Spleen (tissue), 11 donors: ENCODE data around the gene PCBP3. TPM values are rescaled to one million over a fixed set of nuclear protein-coding genes. Genes with fewer than 3 reads are reported as not detected.

Experiments used
- DNase-seq: peaks from one replicate; pipeline ENCODE4 v3.0.0-alpha.2; 2020
- H3K27ac ChIP-seq, 8 donors: fragments of 200-600 bp; sonication (generic) in 7 of 8; 1 replicate in 4 of 8; 2 replicates in 4 of 8; pipeline versions ENCODE4 v1.5.0 to v1.8.0; 2016 to 2021; ENCODE audit warnings: inconsistent platforms in 4 of 8, mild to moderate bottlenecking in 4 of 8, moderate library complexity in 1 of 8
- H3K27me3 ChIP-seq, 7 donors: fragments of 200-600 bp; sonication (generic) in 6 of 7; replicated peaks in 1 of 7; 1 replicate in 4 of 7; 2 replicates in 3 of 7; pipeline versions ENCODE4 v1.5.0 to v1.8.0; 2016 to 2021; ENCODE audit warnings: inconsistent platforms in 3 of 7, mild to moderate bottlenecking in 1 of 7
- H3K36me3 ChIP-seq, 6 donors: fragments of 200-600 bp; sonication (generic) in 5 of 6; 1 replicate in 4 of 6; 2 replicates in 2 of 6; pipeline versions ENCODE4 v1.5.0 to v1.8.0; 2016 to 2021; ENCODE audit warnings: inconsistent platforms in 2 of 6
- H3K4me1 ChIP-seq, 6 donors: fragments of 200-600 bp; sonication (generic) in 5 of 6; 1 replicate in 3 of 6; 2 replicates in 3 of 6; pipeline versions ENCODE4 v1.5.0 to v1.8.0; 2016 to 2021; ENCODE audit warnings: inconsistent platforms in 3 of 6
- H3K4me3 ChIP-seq, 8 donors: fragments of 200-600 bp; sonication (generic) in 7 of 8; 1 replicate in 4 of 8; 2 replicates in 4 of 8; pipeline versions ENCODE4 v1.5.0 to v1.8.0; 2016 to 2021; ENCODE audit warnings: inconsistent platforms in 4 of 8, mild to moderate bottlenecking in 4 of 8, moderate library complexity in 2 of 8
- H3K9me3 ChIP-seq, 8 donors: fragments of 200-600 bp; sonication (generic) in 7 of 8; 1 replicate in 4 of 8; 2 replicates in 4 of 8; pipeline versions ENCODE4 v1.5.0 to v1.8.0; 2016 to 2021; ENCODE audit warnings: inconsistent platforms in 4 of 8
- POLR2A ChIP-seq, 3 donors: fragments of 450-650 bp; IDR thresholded peaks; one replicate each; pipeline ENCODE4 v1.5.1; 2017; ENCODE audit warnings: antibody characterized with exemption in 3 of 3, mild to moderate bottlenecking in 1 of 3
- POLR2AphosphoS5 ChIP-seq, 3 donors: sonication (generic); formaldehyde crosslinking; IDR thresholded peaks; one replicate each; pipeline ENCODE4 v1.5.1; 2017; ENCODE audit warnings: antibody characterized with exemption in 3 of 3
- WGBS, 5 donors: extraction: QIAGEN DNeasy Blood & Tissue Kit in 3 of 5; methylation state at CpG; one replicate each; pipeline versions ENCODE4 v1.1.5 to v1.1.7; 2013 to 2018; 5-methylcytosine and 5-hydroxymethylcytosine counted together
- intact Hi-C: fragments of 100-400 bp; cut with DNase I; formaldehyde crosslinking; loops from one replicate; pipeline ENCODE4 v1.15.0; 2023; ENCODE audit warnings: low total_unique reads
- polyA plus RNA-seq, 3 donors: library from polyadenylated mRNA; stranded (reverse); fragments of 200-250 nt; gene quantifications; one replicate each; pipeline ENCODE4 v1.2.1, GENCODE V29; 2013
- total RNA-seq, 7 donors: library from RNA; depleted of rRNA in 3 of 7; stranded (reverse); fragments of >200 nt in 3 of 7; fragmentation: NEBNext Ultra II Directional in 4 of 7; extraction: Animal tissue kit (Norgen Biotek cat#: 25700) in 4 of 7; gene quantifications; one replicate each; pipeline versions ENCODE4 v1.1.0 to v1.2.1, GENCODE V29; 2016 to 2021
- TF ChIP-seq, protein P1 (sequence below), 11 experiments: fragments of 200-600 bp in 7 of 11; fragments of 450-650 bp in 4 of 11; sonication (generic) in 4 of 11; IDR thresholded peaks in 8 of 11; conservative IDR thresholded peaks in 3 of 11; 1 replicate in 7 of 11; 2 replicates in 4 of 11; pipeline versions ENCODE4 v1.4.0 to v1.8.0; 2016 to 2021; ENCODE audit warnings: antibody characterized with exemption in 11 of 11, inconsistent platforms in 4 of 11, mild to moderate bottlenecking in 1 of 11
- donor health status: healthy with polysubstance abuse.
- donor health status: DM: no; HTN: no; CAD: no; lungs with moderate emphysema.
- donor health status: DM: no; HTN: no; CAD: no.
- donor health status: Bipolar disorder and iron deficiency.
- donor health status: healthy.
- donor health status: DM: no; HTN: no; CAD: no.
- donor health status: DM: yes; HTN: yes; CAD: no.

The PCBP3 gene
- total and polyA plus RNA-seq, 10 donors, result 4.2 to 31.6 (median 15.2) TPM

DNA sequence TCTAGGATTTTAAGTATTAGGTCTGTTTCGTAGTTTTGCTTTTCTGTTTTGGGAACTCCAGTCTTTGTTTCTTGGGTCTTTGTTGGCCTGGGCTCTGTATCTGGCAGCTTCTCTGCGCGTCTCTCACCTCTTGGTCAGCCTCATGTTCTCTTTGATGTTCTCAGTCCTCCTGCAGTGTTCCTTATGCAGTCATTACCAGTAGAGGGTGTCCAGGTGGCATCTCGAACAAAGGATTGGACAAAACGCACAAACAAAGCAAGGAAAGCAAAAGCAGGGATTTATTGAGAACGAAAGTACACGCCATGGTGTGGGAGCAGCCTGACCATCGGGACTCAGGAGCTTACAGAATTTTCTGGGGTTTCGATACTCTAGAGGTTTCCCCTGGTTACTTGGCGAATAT, 204.3 kb downstream of the PCBP3 start:
- Histone ChIP-seq H3K27ac (no peak overlapping the region), H3K9me3 (no peaks in the 10 kb centered on the region), H3K4me1 (no peaks in the 10 kb centered on the region), H3K27me3 (no peaks in the 10 kb centered on the region), H3K4me3 (no peak overlapping the region), H3K36me3 (peaks cover 0 to 2% (median 0%) of the 10 kb centered on the region in 6 donors)
- 80 to 93% (median 91%) methylated on average over 10 of the region's 10 CpGs for WGBS, 5 donors
- no peak for DNase-seq
- no peak for TF ChIP-seq POLR2AphosphoS5 (IDR thresholded peaks at IDR 0.05)
- TF ChIP-seq POLR2A (IDR thresholded peaks at IDR 0.05), result no peak
- TF ChIP-seq, protein P1, sequence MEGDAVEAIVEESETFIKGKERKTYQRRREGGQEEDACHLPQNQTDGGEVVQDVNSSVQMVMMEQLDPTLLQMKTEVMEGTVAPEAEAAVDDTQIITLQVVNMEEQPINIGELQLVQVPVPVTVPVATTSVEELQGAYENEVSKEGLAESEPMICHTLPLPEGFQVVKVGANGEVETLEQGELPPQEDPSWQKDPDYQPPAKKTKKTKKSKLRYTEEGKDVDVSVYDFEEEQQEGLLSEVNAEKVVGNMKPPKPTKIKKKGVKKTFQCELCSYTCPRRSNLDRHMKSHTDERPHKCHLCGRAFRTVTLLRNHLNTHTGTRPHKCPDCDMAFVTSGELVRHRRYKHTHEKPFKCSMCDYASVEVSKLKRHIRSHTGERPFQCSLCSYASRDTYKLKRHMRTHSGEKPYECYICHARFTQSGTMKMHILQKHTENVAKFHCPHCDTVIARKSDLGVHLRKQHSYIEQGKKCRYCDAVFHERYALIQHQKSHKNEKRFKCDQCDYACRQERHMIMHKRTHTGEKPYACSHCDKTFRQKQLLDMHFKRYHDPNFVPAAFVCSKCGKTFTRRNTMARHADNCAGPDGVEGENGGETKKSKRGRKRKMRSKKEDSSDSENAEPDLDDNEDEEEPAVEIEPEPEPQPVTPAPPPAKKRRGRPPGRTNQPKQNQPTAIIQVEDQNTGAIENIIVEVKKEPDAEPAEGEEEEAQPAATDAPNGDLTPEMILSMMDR (IDR thresholded peaks at IDR 0.05 in 8 of 11, conservative IDR thresholded peaks at IDR 0.05 in 3 of 11), result no peak
- intact Hi-C loops, result loop anchor here (10.0 kb wide), 1 partner anchor 77 kb away; no protein-coding TSS in a partner anchor

DNA sequence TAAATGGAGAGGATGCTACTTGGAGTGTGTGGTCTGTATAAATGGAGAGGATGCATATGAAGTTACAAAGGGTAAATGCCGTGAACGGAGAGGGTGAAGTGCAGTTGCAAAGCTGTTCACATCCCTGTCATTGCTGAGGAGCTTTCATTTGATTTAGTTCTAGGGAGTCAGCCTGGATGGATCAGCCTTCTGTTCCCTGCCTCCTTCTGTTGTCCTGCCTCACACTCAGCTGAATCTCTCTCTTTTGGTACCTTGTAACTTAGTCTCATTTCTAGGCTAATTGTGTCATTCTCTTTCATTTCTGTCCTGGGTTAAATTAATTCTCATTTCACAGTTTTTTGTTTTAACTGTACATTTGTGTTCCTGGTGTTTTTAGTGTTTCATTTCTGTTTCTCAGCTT, 204.8 kb downstream of the PCBP3 start:
- intact Hi-C loops, result loop anchor here (10.0 kb wide), 1 partner anchor 76 kb away; no protein-coding TSS in a partner anchor
- Histone ChIP-seq H3K4me1 (no peaks in the 10 kb centered on the region), H3K4me3 (no peak overlapping the region), H3K9me3 (no peaks in the 10 kb centered on the region), H3K27me3 (no peaks in the 10 kb centered on the region), H3K27ac (no peak overlapping the region), H3K36me3 (peaks cover 0 to 7% (median 0%) of the 10 kb centered on the region in 6 donors)
- WGBS, 5 donors, result 91 to 95% (median 91%) methylated on average over 2 of the region's 2 CpGs
- no peak for DNase-seq
- TF ChIP-seq, protein P1 (IDR thresholded peaks at IDR 0.05 in 8 of 11, conservative IDR thresholded peaks at IDR 0.05 in 3 of 11), result no peak

DNA sequence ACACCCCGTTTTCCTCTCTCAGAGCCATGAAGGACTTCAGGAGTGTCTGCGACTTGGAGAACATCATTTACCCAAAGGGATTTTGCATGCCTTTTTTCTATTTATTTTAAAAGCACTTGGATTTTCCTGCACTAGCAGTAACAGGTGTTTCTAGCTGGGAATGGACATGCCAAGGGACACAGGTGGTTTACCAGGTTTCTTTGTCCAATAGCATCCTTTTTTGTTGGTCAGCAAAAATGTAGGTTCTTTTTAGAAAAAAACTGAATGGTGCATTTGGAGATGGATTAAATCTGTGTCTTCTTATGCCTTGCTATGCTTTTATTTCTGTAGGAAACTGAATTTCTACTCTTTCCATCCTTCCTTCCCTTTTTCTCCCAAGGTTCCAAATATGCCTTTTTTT, 205.3 kb downstream of the PCBP3 start:
- H3K9me3 ChIP-seq, result no peaks in the 10 kb centered on the region
- intact Hi-C loops, result loop anchor here (10.0 kb wide), 1 partner anchor 76 kb away; no protein-coding TSS in a partner anchor
- no peaks in the 10 kb centered on the region for H3K4me1 ChIP-seq
- DNase-seq, result no peak
- 72 to 90% (median 86%) methylated on average over 2 of the region's 2 CpGs for WGBS, 5 donors
- H3K4me3 ChIP-seq, result no peak overlapping the region
- no peaks in the 10 kb centered on the region for H3K27me3 ChIP-seq
- no peak for TF ChIP-seq POLR2A (IDR thresholded peaks at IDR 0.05)
- no peak for TF ChIP-seq POLR2AphosphoS5 (IDR thresholded peaks at IDR 0.05)
- TF ChIP-seq, protein P1 (IDR thresholded peaks at IDR 0.05 in 8 of 11, conservative IDR thresholded peaks at IDR 0.05 in 3 of 11), result no peak
- H3K36me3 ChIP-seq, result peaks cover 0 to 11% (median 0%) of the 10 kb centered on the region in 6 donors
- H3K27ac ChIP-seq, result no peak overlapping the region

GRCh38 chr21:45849651-45850050, 206.1 kb downstream of the PCBP3 start:
- Histone ChIP-seq H3K4me1 (peaks cover 0 to 4% (median 0%) of the 10 kb centered on the region in 6 donors), H3K27me3 (no peaks in the 10 kb centered on the region)
- DNase-seq, result peak; percentile 15

More at GRCh38 chr21:45849651-45850050, 206.1 kb downstream of the PCBP3 start:
- H3K4me3 ChIP-seq, result no peak overlapping the region
- WGBS, 5 donors, result 87 to 94% (median 89%) methylated on average over 10 of the region's 10 CpGs
- TF ChIP-seq POLR2A (IDR thresholded peaks at IDR 0.05), result no peak
- TF ChIP-seq, protein P1 (IDR thresholded peaks at IDR 0.05 in 8 of 11, conservative IDR thresholded peaks at IDR 0.05 in 3 of 11), result no peak
- TF ChIP-seq POLR2AphosphoS5 (IDR thresholded peaks at IDR 0.05), result no peak
- no peaks in the 10 kb centered on the region for H3K9me3 ChIP-seq
- H3K27ac ChIP-seq, result no peak overlapping the region
- intact Hi-C loops, result loop anchor here (10.0 kb wide), 1 partner anchor 75 kb away; no protein-coding TSS in a partner anchor
- H3K36me3 ChIP-seq, result peaks cover 0 to 12% (median 0%) of the 10 kb centered on the region in 6 donors
